Endothelial cell of umbilical vein (primary cell): ENCODE data around the gene KCNH2. TPM values are rescaled to one million over a fixed set of nuclear protein-coding genes. Genes with fewer than 3 reads are reported as not detected.

Experiments
- BruUV-seq: library from RNA; stranded (reverse); fragments of 400-500 nt; replicated peaks from 2 replicates; lab custom pipeline; 2021; lab: Mats Ljungman, UMichigan
- CTCF ChIA-PET: fragments of 300-600, 350-600 bp; sonication (Branson Sonifier 250); formaldehyde crosslinking; loops from one replicate; lab custom pipeline; 2021; ENCODE audit warnings: antibody characterized with exemption, inconsistent platforms; lab: Charles Lee
- POLR2A ChIA-PET: fragments of 300-600, 350-600 bp; sonication (Branson Sonifier 250); formaldehyde crosslinking; loops from one replicate; lab custom pipeline; 2021; ENCODE audit warnings: antibody characterized with exemption, inconsistent platforms; lab: Charles Lee
- DNase-seq: peaks from one replicate; pipeline ENCODE4 v3.0.0-alpha.2; 2011; ENCODE audit warnings: low read depth, low spot score
- FAIRE-seq: peaks from 2 replicates; lab custom pipeline; 2011; peaks lifted over from hg19 to GRCh38; lab: Jason Lieb, UNC
- H2AFZ ChIP-seq: 2 replicates; pipeline ENCODE4 v1.6.0; 2012; ENCODE audit warnings: low read depth, low read length, control low read depth, inconsistent platforms
- H3K27ac ChIP-seq: 2 replicates; pipeline ENCODE4 v1.5.1; 2011; ENCODE audit warnings: low read depth, mild to moderate bottlenecking, control low read depth, low read length, moderate library complexity; ENCODE audit not compliant: insufficient read depth
- H3K27me3 ChIP-seq, 2 experiments: 2 replicates each; pipeline versions ENCODE4 v1.6.0 to v1.6.1; 2011; ENCODE audit warnings: low read length in 2 of 2, mixed read lengths in 1 of 2; ENCODE audit not compliant: control insufficient read depth in 2 of 2, insufficient read depth in 2 of 2
- H3K36me3 ChIP-seq, 2 experiments: 2 replicates in 1 of 2; 3 replicates in 1 of 2; pipeline ENCODE4 v1.5.1; 2011; ENCODE audit warnings: low read length in 2 of 2, mild to moderate bottlenecking in 1 of 2, moderate library complexity in 1 of 2; ENCODE audit not compliant: control insufficient read depth in 2 of 2, insufficient read depth in 2 of 2; ENCODE audit errors: extremely low read depth in 1 of 2
- H3K4me1 ChIP-seq: 3 replicates; pipeline ENCODE4 v1.5.1; 2011; ENCODE audit warnings: mild to moderate bottlenecking, low read length; ENCODE audit not compliant: control insufficient read depth, insufficient read depth; ENCODE audit errors: extremely low read depth
- H3K4me2 ChIP-seq: 2 replicates; pipeline ENCODE4 v1.6.1; 2011; ENCODE audit warnings: low read length, control low read depth, mixed read lengths; ENCODE audit not compliant: insufficient read depth
- H3K4me3 ChIP-seq, 3 experiments: fragments of 200-600 bp in 1 of 3; sonication (generic), shearing (Covaris generic) in 1 of 3; replicated peaks in 1 of 3; 2 replicates each; pipeline ENCODE4 v1.5.1; 2011 to 2016; ENCODE audit warnings: control low read depth in 3 of 3, low read length in 3 of 3, mild to moderate bottlenecking in 2 of 3, inconsistent platforms in 1 of 3, low read depth in 1 of 3, moderate library complexity in 1 of 3; ENCODE audit not compliant: insufficient read depth in 1 of 3
- H3K79me2 ChIP-seq: 2 replicates; pipeline ENCODE4 v1.6.0; 2012; ENCODE audit warnings: low read length, inconsistent platforms; ENCODE audit not compliant: control insufficient read depth, insufficient read depth
- H3K9ac ChIP-seq: replicated peaks from 2 replicates; pipeline ENCODE3; 2011; ENCODE audit warnings: low read length, control low read depth; ENCODE audit not compliant: insufficient read depth; ENCODE audit errors: extremely low read depth
- H3K9me1 ChIP-seq: replicated peaks from 3 replicates; pipeline ENCODE4 v1.6.0; 2011; ENCODE audit warnings: mild to moderate bottlenecking, low read length; ENCODE audit not compliant: control insufficient read depth, insufficient read depth; ENCODE audit errors: extremely low read depth
- H3K9me3 ChIP-seq: replicated peaks from 2 replicates; pipeline ENCODE4 v1.5.1; 2012; ENCODE audit warnings: low read length, inconsistent platforms; ENCODE audit not compliant: control insufficient read depth, insufficient read depth
- H4K20me1 ChIP-seq: replicated peaks from 2 replicates; pipeline ENCODE3; 2011; ENCODE audit warnings: mild to moderate bottlenecking, low read length; ENCODE audit not compliant: control insufficient read depth, insufficient read depth; ENCODE audit errors: extremely low read depth
- EZH2 ChIP-seq: IDR thresholded peaks from 2 replicates; pipeline ENCODE4 v1.6.1; 2012; ENCODE audit warnings: borderline replicate concordance, low read depth, mild to moderate bottlenecking, moderate library complexity, low read length, inconsistent platforms; ENCODE audit not compliant: severe bottlenecking
- FOS ChIP-seq: IDR thresholded peaks from 2 replicates; pipeline ENCODE4 v1.6.1; 2011; ENCODE audit warnings: mild to moderate bottlenecking, low read length, moderate library complexity, borderline replicate concordance; ENCODE audit not compliant: insufficient read depth
- GATA2 ChIP-seq: IDR thresholded peaks from 2 replicates; pipeline ENCODE4 v1.7.0; 2011; ENCODE audit warnings: low read depth, mild to moderate bottlenecking, moderate library complexity, mixed read lengths, low read length; ENCODE audit not compliant: insufficient read length, insufficient read depth
- JUN ChIP-seq: IDR thresholded peaks from 2 replicates; pipeline ENCODE4 v1.6.1; 2011; ENCODE audit warnings: borderline replicate concordance, low read depth; ENCODE audit not compliant: insufficient read length, insufficient read depth
- MYC ChIP-seq: IDR thresholded peaks from one replicate; pipeline ENCODE4 v1.6.1; 2011; ENCODE audit warnings: mild to moderate bottlenecking, low read depth, low read length
- POLR2A ChIP-seq: IDR thresholded peaks from 2 replicates; pipeline ENCODE4 v1.6.1; 2012; ENCODE audit warnings: low read depth, mild to moderate bottlenecking, control low read depth, low read length
- POLR2AphosphoS5 ChIP-seq: IDR thresholded peaks from 2 replicates; pipeline ENCODE4 v1.6.1; 2012; ENCODE audit warnings: low read depth, mild to moderate bottlenecking, control low read depth, low read length, moderate library complexity; ENCODE audit not compliant: insufficient read depth
- dilution Hi-C: fragments of 300-500 bp; cut with MboI; formaldehyde crosslinking; loops from one replicate; pipeline ENCODE4 v1.15.0; 2019; ENCODE audit warnings: low sequenced_read_pairs; ENCODE audit not compliant: extremely low pct_ligation_motif_present
- intact Hi-C: fragments of 100-400 bp; cut with micrococcal nuclease; formaldehyde crosslinking; loops from one replicate; pipeline ENCODE4 v1.10.0; 2022
- polyA plus RNA-seq, 4 experiments: library from polyadenylated mRNA; depleted of rRNA in 3 of 4; stranded (reverse) in 3 of 4; unstranded in 1 of 4; fragments of >200 nt; gene quantifications; 2 replicates each; pipeline versions ENCODE4 v1.2.1 to v1.2.3, GENCODE V29; 2011 to 2012; ENCODE audit warnings: missing spikeins in 1 of 4
- total RNA-seq: library from RNA; stranded (reverse); gene quantifications from 2 replicates; pipeline ENCODE4 v1.2.3, GENCODE V29; 2021
- TF ChIP-seq, protein P1 (sequence below), 2 donors: IDR thresholded peaks; 1 replicate in 1 of 2; 2 replicates in 1 of 2; pipeline ENCODE4 v1.5.1; 2011; ENCODE audit warnings: low read length in 2 of 2, mild to moderate bottlenecking in 2 of 2, moderate library complexity in 2 of 2, control low read depth in 1 of 2, inconsistent platforms in 1 of 2, low read depth in 1 of 2; ENCODE audit not compliant: insufficient read depth in 1 of 2; ENCODE audit errors: extremely low read depth in 1 of 2
- TF ChIP-seq, protein P2 (sequence below): IDR thresholded peaks from 2 replicates; pipeline ENCODE4 v1.6.1; 2011; ENCODE audit not compliant: insufficient read depth, insufficient read length

The KCNH2 gene
- total and polyA plus RNA-seq, 2 donors (not counting 3 experiments of a cell fraction or from before 2014, with no cell fraction given), result 0.03 to 0.09 TPM

DNA sequence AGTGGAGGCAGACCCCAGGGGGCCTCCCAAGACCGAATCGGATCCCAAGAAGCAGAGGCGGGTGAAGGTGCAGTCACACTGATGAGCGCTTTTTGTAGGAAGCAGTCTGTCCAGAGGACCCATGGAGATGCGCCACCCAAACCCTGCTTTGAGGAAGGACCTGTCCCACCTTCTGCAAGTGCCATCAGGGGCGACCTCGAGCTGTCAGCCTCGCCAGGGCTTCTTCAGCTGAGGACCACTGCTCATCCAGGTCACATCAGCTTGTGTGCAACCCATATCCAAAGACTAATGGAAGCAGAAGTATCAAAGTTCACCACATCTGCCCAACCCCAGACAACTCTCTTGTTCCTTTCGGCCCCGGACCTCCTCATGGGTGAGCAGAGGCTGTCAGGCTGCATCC is 61.5 kb downstream of the KCNH2 start:
- Histone ChIP-seq H3K27me3 (peaks cover 14 to 17% of the 10 kb centered on the region in 2 experiments), H3K4me2 (no peak overlapping the region), H3K9me3 (no peaks in the 10 kb centered on the region), H3K9me1 (no peaks in the 10 kb centered on the region), H2AFZ (no peak overlapping the region), H3K27ac (no peak overlapping the region), H3K4me1 (no peaks in the 10 kb centered on the region), H3K36me3 (no peaks in the 10 kb centered on the region), H3K4me3 (no peak overlapping the region), H4K20me1 (no peaks in the 10 kb centered on the region), H3K9ac (no peak overlapping the region), H3K79me2 (no peaks in the 10 kb centered on the region)
- FAIRE-seq (no peak), DNase-seq (no peak)
- POLR2A ChIA-PET, result no interaction called here
- CTCF ChIA-PET, result no interaction called here
- no TSS peak for BruUV-seq
- dilution Hi-C loops, result no loop called here
- intact Hi-C loops, result no loop called here
- TF ChIP-seq FOS, result no peak
- no peak for TF ChIP-seq EZH2
- no peak for TF ChIP-seq POLR2A
- TF ChIP-seq POLR2AphosphoS5, result no peak
- TF ChIP-seq JUN, result no peak
- TF ChIP-seq MYC, result no peak
- TF ChIP-seq, protein P1, sequence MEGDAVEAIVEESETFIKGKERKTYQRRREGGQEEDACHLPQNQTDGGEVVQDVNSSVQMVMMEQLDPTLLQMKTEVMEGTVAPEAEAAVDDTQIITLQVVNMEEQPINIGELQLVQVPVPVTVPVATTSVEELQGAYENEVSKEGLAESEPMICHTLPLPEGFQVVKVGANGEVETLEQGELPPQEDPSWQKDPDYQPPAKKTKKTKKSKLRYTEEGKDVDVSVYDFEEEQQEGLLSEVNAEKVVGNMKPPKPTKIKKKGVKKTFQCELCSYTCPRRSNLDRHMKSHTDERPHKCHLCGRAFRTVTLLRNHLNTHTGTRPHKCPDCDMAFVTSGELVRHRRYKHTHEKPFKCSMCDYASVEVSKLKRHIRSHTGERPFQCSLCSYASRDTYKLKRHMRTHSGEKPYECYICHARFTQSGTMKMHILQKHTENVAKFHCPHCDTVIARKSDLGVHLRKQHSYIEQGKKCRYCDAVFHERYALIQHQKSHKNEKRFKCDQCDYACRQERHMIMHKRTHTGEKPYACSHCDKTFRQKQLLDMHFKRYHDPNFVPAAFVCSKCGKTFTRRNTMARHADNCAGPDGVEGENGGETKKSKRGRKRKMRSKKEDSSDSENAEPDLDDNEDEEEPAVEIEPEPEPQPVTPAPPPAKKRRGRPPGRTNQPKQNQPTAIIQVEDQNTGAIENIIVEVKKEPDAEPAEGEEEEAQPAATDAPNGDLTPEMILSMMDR (IDR thresholded peaks at IDR 0.05; ENCODE audit: extremely low read depth in 1 of 2, insufficient read depth in 1 of 2, low read depth in 1 of 2, low read length in 2 of 2), result no peak
- TF ChIP-seq, protein P2, sequence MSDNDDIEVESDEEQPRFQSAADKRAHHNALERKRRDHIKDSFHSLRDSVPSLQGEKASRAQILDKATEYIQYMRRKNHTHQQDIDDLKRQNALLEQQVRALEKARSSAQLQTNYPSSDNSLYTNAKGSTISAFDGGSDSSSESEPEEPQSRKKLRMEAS, result no peak
- no peak for TF ChIP-seq GATA2
